HUES6 (cell line): ENCODE data around the gene SUMO3.
A peak's percentile ranks its signal among the peaks of the same experiment; 100 is the strongest.

Experiments
- H3K27ac ChIP-seq: 2 replicates; pipeline ENCODE4 v1.7.0; 2013; ENCODE audit warnings: low read depth, mild to moderate bottlenecking, low read length, inconsistent platforms
- H3K27me3 ChIP-seq: 2 replicates; pipeline ENCODE4 v1.6.1; 2013; ENCODE audit warnings: low read length; ENCODE audit not compliant: control insufficient read depth, insufficient read depth
- H3K36me3 ChIP-seq: 2 replicates; pipeline ENCODE4 v1.6.1; 2013; ENCODE audit warnings: low read length; ENCODE audit not compliant: control insufficient read depth, insufficient read depth
- H3K4me1 ChIP-seq: 2 replicates; pipeline ENCODE4 v1.6.1; 2013; ENCODE audit warnings: low read length; ENCODE audit not compliant: control insufficient read depth, insufficient read depth
- H3K4me3 ChIP-seq: 2 replicates; pipeline ENCODE4 v1.5.1; 2013; ENCODE audit warnings: low read depth, low read length
- H3K9ac ChIP-seq: one replicate; pipeline ENCODE4 v1.6.1; 2013; ENCODE audit warnings: mild to moderate bottlenecking, low read length
- H3K9me3 ChIP-seq: 2 replicates; pipeline ENCODE4 v1.6.1; 2013; ENCODE audit warnings: low read depth, low read length; ENCODE audit not compliant: control insufficient read depth, insufficient read depth

SUMO3 gene

DNA sequence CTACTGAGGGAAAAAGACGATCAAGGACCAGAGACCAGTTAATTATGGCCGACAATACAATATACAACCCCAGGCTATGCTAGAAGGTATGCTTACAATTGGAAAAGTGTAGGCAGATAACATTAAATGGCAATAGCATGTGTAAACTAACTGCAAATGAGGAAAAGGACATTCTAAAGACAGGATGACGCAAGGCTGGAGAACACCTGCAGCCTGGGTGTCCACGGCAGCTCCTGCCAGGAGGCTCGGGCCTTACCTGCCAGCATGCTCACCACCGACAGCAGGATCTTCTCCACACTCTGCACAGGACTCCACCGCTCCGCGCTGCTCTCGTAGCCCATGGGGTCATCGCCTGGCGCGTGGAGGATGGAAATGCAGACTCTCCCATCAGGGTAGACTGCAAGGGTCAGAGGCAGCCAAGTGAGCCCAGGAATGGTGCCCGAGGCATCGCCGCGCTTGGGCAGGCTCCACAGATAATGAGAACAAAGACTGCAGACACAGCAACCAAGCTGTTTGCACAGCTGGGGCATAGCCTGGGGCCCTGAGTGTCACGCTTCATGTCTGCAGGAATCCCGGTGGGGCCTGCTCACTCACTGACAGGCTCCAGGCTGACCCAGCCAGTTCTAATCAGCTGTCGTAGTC, 44.5 kb downstream of the SUMO3 start:
- Histone ChIP-seq H3K4me3 (no peak overlapping the region), H3K36me3 (peaks cover 84% of the 10 kb centered on the region), H3K27ac (0 out of 2 replicates have a peak overlapping the region, but pooled peaks have one; percentile 30)

DNA sequence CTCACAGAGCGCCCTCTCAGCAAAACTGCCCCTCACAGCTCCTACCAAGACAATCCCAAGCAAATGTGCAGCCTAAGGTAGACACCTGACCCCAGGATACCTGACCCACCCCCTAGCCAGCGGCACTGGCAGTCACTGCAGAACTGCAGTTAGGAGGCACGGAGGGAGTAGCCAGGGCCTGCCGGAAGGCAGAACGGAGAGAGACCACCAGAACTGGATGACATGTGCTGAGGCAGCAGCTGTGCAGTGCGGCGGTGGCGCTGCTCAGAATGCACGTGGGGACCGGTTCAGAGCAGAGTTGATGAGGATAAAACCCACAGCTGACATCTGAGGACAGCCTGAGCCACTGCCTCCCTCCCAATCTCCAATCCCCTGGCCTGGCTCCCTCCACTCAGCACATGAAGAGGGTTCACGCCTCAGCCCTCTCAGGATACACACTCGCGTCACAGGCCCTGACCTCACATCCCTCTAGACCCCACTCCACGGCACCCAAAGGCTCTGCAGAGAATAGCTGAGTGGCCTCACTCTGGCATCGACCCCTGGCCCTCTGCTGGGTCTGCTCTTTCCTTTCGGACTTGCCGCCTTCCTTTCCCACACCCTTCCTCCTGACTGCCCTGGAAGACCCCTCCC, 45.9 kb downstream of the SUMO3 start:
- Histone ChIP-seq H3K9ac (no peak overlapping the region), H3K27ac (no peak overlapping the region), H3K27me3 (no peaks in the 10 kb centered on the region), H3K4me3 (no peak overlapping the region), H3K4me1 (peaks cover 19% of the 10 kb centered on the region), H3K36me3 (peaks cover 72% of the 10 kb centered on the region), H3K9me3 (no peaks in the 10 kb centered on the region)

More for the DNA sequence above, 44.5 kb downstream of the SUMO3 start:
- Histone ChIP-seq H3K9me3 (no peaks in the 10 kb centered on the region), H3K4me1 (peaks cover 9% of the 10 kb centered on the region), H3K9ac (no peak overlapping the region), H3K27me3 (no peaks in the 10 kb centered on the region)

DNA sequence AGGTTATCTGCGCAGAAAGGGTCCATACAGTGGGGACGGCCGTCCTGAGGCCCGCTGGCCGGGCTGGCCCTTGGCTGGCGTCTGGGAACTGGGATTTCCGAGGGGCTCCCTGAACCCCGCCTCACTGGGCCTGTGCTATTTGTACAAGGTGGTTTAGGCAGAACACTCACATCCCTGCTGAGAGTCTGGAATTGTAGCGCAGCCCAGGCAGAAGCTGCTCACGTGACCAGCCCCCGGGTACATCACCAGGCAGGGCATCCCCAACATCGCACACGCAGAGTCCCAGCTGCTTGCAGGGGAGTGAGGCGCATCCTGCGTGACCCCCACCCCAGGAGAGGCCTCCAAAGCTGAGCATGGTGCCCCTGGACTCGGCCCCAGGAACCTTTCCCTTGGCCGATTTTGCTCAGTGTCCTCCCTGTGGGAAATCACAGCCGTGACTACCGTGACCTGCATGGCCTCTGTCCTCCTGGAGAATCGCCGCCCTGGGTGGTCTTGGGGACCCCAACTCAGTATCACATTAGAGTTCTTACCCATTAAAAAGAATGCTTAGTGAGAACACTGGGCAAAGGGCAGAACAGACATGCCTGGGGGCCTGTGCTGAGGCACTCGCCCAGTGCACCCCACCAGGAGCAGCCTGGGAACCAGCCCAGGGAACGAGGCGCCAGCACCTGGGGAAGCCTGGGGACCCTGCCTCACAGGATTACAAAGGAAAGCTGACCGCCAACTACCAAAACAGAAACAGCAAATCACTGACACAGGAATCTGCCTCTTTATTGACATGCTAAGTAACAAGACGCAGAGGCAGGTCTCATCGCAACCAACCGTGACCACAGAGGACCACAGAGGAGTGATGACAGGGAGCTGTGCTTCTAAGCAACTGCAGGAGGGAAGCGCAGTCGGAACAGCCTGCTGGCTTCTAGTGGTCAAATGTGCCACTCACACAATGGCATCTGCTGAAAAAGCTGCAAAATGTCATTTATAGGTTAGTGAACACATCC, 49.7 kb downstream of the SUMO3 start:
- no peak overlapping the region for H3K27ac ChIP-seq
- H3K36me3 ChIP-seq: peaks cover 36% of the 10 kb centered on the region
- H3K27me3 ChIP-seq: no peaks in the 10 kb centered on the region
- no peak overlapping the region for H3K4me3 ChIP-seq
- peaks cover 40% of the 10 kb centered on the region for H3K4me1 ChIP-seq
- H3K9ac ChIP-seq: no peak overlapping the region
- no peaks in the 10 kb centered on the region for H3K9me3 ChIP-seq

DNA sequence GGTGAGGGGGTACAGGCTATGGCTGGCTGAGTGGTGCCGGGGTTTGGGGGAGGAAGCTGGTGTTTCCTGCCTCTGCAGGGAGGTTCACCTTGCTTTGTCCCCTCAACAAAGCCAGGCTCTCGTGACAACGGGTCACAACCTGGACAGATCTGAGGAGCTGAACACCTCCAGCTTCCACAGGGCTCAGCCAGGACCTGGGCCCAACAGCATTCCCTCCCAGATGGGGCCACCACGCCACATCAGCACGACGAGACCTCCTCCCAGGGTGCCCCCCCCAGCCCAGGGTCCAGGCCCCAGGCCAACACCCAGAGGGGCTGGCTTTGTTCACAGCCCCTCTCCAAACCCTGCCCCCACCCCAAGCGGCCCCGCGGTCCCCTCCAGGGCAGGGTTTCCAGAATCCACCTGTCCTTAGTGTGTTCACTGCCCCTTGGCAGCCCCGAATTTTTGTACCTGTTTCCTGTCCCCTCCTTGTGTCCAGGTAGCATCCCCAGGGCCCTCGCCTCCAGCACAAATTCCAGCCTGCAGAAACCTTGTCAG, 51.0 kb downstream of the SUMO3 start:
- no peak overlapping the region for H3K4me3 ChIP-seq
- H3K9ac ChIP-seq: peak overlapping the region; percentile 37
- peaks cover 40% of the 10 kb centered on the region for H3K4me1 ChIP-seq
- H3K9me3 ChIP-seq: 0 out of 2 replicates have a peak, but pooled peaks cover 4% of the 10 kb centered on the region
- no peaks in the 10 kb centered on the region for H3K27me3 ChIP-seq
- peaks cover 23% of the 10 kb centered on the region for H3K36me3 ChIP-seq
- peak overlapping the region; percentile 38; the same call in 1 of the 2 replicates for H3K27ac ChIP-seq

DNA sequence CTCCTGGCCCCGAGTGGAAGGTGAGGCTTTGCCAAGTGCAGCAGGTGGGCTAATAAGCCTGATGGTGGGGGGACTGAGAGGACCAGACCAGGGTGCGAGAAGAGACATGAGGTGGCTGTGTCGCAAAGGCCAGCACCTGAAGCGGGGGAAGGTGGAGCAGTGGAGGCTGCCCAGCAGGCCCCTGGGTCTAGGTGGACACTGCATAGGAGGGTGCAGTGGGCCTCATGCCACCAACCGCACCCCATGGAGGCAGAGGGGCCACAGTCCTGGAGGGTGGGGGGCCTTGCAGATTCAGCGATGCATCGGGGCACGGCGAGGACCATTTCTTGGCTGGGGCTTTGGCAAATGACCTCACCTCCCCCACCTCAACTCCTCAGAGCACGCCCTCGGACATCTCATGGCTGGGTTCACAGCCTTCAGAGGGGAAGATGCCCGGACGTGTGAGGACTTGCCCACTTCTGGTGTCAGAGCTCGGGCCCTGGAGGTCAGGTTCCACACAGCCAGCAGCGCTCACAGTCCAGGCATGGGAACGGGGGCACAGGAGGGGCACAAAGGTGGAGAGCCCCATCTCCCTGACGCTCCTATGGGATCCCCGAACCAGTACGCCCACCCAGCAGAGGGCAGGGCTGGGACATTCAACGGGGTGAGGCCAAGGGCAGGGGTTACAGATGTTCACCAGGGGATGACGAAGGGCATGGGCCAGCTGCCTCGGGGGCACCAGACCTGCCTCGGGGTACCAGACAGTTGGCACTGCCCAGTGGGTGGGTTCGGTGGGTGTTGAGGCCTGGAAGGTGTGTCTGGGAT, 51.6 kb downstream of the SUMO3 start:
- H3K27ac ChIP-seq: peak overlapping the region; percentile 14; the same call in 1 of the 2 replicates
- 0 out of 2 replicates have a peak, but pooled peaks cover 4% of the 10 kb centered on the region for H3K9me3 ChIP-seq
- H3K9ac ChIP-seq: peak overlapping the region; percentile 37
- peaks cover 40% of the 10 kb centered on the region for H3K4me1 ChIP-seq
- H3K4me3 ChIP-seq: no peak overlapping the region
- H3K27me3 ChIP-seq: no peaks in the 10 kb centered on the region
- H3K36me3 ChIP-seq: peaks cover 16% of the 10 kb centered on the region

DNA sequence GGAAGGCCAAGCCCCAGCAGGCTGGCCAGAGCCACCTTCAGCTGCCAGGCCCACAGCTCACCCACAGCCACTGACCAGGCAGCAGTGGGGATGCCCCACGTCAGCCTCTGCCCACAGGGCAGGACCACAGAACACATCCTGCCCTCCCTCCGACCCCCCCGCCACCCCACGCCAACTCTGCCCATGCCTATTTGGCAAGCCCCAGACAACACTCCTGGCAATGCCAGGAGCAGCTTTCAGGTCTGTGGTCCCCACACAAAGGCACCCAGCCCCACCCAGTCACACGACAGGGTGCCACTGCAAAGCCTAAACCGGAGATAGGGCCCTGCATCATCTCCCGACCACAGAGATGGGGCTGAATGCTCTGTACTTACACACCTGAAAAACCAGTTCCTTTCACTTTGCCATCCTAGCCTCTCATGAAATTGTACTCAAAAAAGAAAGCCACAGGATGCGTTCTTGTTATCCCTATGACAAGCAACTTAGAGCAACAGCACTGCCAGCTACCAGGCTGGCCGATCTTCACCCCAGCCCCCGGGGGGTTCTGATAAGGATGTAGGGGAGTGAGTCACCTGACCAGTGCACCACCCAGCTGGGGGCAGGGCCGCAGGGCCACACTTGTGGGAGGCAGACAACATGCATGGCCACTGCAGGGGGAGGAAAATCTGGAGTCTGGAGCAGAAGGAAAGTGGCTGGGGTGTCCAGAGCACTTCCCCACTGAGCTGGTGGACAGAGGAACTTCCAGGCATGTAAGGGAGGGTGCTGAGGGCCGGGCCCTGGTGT, 52.4 kb downstream of the SUMO3 start:
- Histone ChIP-seq H3K36me3 (peaks cover 8% of the 10 kb centered on the region), H3K9ac (no peak overlapping the region), H3K4me3 (no peak overlapping the region), H3K27me3 (no peaks in the 10 kb centered on the region), H3K27ac (no peak overlapping the region), H3K9me3 (0 out of 2 replicates have a peak, but pooled peaks cover 4% of the 10 kb centered on the region), H3K4me1 (peaks cover 47% of the 10 kb centered on the region)

DNA sequence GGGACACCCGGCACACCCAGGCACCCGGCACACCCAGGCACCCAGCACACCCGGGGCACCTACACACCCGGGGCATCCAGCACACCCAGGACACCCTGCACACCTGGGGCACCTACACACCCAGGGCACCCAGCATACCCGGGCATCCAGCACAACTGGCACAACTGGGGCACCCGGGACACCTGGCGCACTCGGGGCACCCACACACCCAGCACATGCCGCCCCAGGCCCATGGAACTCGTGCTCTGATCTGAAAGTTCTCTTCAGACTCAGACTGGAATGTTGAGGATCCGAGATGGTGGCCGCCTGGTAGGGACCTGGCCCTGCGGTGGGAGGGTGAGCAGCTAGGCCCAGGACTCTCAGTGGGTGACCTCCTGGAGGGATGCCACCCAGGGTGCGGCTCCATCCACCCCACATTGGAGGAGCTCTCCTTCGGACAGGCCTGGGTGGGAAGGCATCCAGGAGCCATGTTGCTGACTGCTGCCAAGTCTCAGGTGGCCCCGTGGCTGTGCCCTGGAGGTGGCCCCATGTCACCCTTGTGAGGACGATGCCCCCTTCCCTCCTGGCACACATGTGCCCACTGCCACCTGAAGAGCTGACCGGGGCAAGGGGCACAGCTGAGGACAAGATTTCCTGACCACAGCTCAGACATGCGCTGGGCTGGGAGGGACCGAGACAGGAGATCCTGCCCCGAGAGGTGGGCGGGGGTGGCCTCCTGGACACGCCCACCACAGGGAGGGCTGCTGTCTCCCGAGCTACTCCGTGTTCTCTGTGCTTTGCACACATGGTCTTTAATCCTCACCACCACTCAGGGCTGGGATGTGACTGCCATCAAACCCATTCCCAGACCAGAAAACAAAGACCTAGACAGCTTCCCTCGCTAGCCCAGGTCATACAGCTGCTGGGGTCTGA, 53.3 kb downstream of the SUMO3 start:
- Histone ChIP-seq H3K4me3 (no peak overlapping the region), H3K4me1 (peaks cover 49% of the 10 kb centered on the region), H3K27me3 (no peaks in the 10 kb centered on the region), H3K36me3 (peaks cover 1% of the 10 kb centered on the region), H3K9ac (no peak overlapping the region), H3K9me3 (0 out of 2 replicates have a peak, but pooled peaks cover 4% of the 10 kb centered on the region), H3K27ac (no peak overlapping the region)

DNA sequence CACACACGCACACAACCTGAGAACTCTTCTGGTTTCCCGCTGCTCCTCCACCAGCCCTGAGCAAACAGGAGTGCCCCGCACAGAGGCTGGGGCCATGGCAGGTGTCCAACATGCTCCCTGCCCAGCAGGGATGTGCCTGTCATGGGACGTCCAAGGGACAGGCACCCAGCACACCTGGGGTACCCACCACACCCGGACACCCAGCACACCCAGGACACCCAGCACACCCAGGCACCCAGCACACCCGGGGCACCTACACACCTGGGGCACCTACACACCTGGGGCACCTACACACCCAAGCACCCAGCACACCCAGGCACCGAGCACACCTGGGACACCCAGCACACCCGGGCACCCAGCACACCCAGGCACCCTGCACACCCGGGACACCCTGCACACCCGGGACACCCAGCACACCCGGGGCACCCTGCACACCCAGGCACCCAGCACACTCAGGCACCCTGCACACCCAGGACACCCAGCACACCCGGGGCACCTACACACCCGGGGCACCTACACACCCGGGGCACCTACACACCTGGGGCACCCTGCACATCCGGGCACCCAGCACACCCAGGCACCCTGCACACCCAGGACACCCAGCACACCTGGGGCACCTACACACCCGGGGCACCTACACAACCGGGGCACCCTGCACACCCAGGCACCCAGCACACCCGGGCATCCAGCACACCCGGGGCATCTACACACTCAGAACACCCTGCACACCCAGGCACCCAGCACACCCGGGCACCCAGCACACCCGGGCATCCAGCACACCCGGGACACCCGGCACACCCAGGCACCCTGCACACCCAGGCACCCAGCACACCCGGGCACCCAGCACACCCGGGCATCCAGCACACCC, 54.2 kb downstream of the SUMO3 start:
- no peak overlapping the region for H3K4me3 ChIP-seq
- H3K27me3 ChIP-seq: no peaks in the 10 kb centered on the region
- no peaks in the 10 kb centered on the region for H3K36me3 ChIP-seq
- no peak overlapping the region for H3K9ac ChIP-seq
- 0 out of 2 replicates have a peak, but pooled peaks cover 4% of the 10 kb centered on the region for H3K9me3 ChIP-seq
- H3K27ac ChIP-seq: no peak overlapping the region
- peaks cover 49% of the 10 kb centered on the region for H3K4me1 ChIP-seq
